ENCODE measurements around the gene ATG4B. TPM values are rescaled to one million over a fixed set of nuclear protein-coding genes. Genes with fewer than 3 reads are reported as not detected.

Gene ATG4B
- total and polyA plus RNA-seq, 9 of the 15 experiments (the other 6 are each of a cell fraction or from before 2014, with no cell fraction given): 5.9 to 58.8 (median 35.6) TPM

DNA sequence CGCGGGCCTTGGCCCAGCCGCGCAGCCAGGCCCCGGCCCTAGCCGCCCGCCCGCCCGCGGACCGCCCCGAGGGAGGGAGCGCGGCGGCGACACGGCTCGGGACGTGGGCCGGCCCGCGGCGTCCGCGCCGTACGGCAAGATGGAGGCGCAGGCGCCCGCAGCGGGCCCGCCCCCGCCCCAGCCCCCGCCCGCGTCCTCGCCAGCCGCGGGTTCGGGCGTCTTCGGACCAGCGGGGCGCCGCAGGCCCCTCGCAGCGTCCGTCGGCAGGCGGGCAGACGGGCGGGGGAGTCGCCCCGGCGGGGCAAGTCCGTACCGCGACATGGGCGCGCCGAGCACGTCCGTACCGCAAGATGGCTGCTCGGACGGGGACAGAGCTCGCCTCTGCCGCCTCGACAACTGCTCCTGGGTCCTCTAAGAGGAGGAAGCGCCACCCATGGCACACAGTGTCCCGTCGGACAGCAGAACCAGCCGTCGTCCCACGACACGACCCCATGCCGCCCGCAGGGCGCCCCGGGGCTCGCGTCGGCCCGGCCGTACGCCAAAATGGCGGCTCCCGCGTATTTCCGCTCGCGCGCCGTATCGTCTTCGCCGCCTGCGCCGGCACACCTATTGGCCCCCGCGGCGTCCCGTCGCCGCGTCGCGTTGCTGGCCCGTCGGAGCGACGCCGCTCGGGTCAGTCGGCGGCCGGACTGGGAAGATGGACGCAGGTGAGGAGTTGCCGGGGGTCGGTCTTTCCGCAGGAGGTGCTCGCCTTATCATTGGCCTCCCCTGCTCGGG, at the start of gene ATG4B, which contains the start of gene THAP4 (continued):
- TF ChIP-seq, protein P1, sequence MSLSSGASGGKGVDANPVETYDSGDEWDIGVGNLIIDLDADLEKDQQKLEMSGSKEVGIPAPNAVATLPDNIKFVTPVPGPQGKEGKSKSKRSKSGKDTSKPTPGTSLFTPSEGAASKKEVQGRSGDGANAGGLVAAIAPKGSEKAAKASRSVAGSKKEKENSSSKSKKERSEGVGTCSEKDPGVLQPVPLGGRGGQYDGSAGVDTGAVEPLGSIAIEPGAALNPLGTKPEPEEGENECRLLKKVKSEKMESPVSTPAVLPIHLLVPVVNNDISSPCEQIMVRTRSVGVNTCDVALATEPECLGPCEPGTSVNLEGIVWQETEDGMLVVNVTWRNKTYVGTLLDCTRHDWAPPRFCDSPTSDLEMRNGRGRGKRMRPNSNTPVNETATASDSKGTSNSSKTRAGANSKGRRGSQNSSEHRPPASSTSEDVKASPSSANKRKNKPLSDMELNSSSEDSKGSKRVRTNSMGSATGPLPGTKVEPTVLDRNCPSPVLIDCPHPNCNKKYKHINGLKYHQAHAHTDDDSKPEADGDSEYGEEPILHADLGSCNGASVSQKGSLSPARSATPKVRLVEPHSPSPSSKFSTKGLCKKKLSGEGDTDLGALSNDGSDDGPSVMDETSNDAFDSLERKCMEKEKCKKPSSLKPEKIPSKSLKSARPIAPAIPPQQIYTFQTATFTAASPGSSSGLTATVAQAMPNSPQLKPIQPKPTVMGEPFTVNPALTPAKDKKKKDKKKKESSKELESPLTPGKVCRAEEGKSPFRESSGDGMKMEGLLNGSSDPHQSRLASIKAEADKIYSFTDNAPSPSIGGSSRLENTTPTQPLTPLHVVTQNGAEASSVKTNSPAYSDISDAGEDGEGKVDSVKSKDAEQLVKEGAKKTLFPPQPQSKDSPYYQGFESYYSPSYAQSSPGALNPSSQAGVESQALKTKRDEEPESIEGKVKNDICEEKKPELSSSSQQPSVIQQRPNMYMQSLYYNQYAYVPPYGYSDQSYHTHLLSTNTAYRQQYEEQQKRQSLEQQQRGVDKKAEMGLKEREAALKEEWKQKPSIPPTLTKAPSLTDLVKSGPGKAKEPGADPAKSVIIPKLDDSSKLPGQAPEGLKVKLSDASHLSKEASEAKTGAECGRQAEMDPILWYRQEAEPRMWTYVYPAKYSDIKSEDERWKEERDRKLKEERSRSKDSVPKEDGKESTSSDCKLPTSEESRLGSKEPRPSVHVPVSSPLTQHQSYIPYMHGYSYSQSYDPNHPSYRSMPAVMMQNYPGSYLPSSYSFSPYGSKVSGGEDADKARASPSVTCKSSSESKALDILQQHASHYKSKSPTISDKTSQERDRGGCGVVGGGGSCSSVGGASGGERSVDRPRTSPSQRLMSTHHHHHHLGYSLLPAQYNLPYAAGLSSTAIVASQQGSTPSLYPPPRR (CRISPR knock-in tag; IDR thresholded peaks at IDR 0.05; ENCODE audit: borderline replicate concordance): no peak
- no peak for TF ChIP-seq CBX2 (IDR thresholded peaks at IDR 0.05; ENCODE audit: insufficient read depth, low read length, poor library complexity, severe bottlenecking)
- TF ChIP-seq TBP (optimal IDR thresholded peaks at IDR 0.05; ENCODE audit: low read depth, low read length): peak; percentile 62
- 0 out of 2 replicates have a peak, but pooled peaks have one; percentile 18 for TF ChIP-seq MYBL2 (IDR thresholded peaks at IDR 0.05; ENCODE audit: low read depth)
- TF ChIP-seq MYBL2 (CRISPR knock-in tag; IDR thresholded peaks at IDR 0.05; ENCODE audit: borderline replicate concordance): no peak
- TF ChIP-seq, protein P2, sequence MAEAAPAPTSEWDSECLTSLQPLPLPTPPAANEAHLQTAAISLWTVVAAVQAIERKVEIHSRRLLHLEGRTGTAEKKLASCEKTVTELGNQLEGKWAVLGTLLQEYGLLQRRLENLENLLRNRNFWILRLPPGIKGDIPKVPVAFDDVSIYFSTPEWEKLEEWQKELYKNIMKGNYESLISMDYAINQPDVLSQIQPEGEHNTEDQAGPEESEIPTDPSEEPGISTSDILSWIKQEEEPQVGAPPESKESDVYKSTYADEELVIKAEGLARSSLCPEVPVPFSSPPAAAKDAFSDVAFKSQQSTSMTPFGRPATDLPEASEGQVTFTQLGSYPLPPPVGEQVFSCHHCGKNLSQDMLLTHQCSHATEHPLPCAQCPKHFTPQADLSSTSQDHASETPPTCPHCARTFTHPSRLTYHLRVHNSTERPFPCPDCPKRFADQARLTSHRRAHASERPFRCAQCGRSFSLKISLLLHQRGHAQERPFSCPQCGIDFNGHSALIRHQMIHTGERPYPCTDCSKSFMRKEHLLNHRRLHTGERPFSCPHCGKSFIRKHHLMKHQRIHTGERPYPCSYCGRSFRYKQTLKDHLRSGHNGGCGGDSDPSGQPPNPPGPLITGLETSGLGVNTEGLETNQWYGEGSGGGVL (CRISPR knock-in tag; IDR thresholded peaks at IDR 0.05): no peak
- TF ChIP-seq TEAD4 (IDR thresholded peaks at IDR 0.05; ENCODE audit: low read length): no peak
- TF ChIP-seq TEAD4 (CRISPR knock-in tag; IDR thresholded peaks at IDR 0.05; ENCODE audit: borderline replicate concordance): no peak
- no peak for TF ChIP-seq NFXL1 (CRISPR knock-in tag; IDR thresholded peaks at IDR 0.05)
- no peak for TF ChIP-seq GABPB2 (CRISPR knock-in tag; conservative IDR thresholded peaks at IDR 0.05)
- no peak for TF ChIP-seq ZNF583 (CRISPR knock-in tag; IDR thresholded peaks at IDR 0.05)
- TF ChIP-seq SRSF1 (IDR thresholded peaks at IDR 0.05; ENCODE audit: low read depth, low read length): no peak
- peak; percentile 92 for TF ChIP-seq POLR2G (IDR thresholded peaks at IDR 0.05; ENCODE audit: low read depth, low read length)
- peak in 1 of 2 experiments; percentile 17; a peak in 1 of 4 replicates for TF ChIP-seq TEAD1 (CRISPR knock-in tag; IDR thresholded peaks at IDR 0.05)
- TF ChIP-seq ZNF274 (IDR thresholded peaks at IDR 0.05; ENCODE audit: borderline replicate concordance, low read depth, low read length): no peak
- TF ChIP-seq, protein P3, sequence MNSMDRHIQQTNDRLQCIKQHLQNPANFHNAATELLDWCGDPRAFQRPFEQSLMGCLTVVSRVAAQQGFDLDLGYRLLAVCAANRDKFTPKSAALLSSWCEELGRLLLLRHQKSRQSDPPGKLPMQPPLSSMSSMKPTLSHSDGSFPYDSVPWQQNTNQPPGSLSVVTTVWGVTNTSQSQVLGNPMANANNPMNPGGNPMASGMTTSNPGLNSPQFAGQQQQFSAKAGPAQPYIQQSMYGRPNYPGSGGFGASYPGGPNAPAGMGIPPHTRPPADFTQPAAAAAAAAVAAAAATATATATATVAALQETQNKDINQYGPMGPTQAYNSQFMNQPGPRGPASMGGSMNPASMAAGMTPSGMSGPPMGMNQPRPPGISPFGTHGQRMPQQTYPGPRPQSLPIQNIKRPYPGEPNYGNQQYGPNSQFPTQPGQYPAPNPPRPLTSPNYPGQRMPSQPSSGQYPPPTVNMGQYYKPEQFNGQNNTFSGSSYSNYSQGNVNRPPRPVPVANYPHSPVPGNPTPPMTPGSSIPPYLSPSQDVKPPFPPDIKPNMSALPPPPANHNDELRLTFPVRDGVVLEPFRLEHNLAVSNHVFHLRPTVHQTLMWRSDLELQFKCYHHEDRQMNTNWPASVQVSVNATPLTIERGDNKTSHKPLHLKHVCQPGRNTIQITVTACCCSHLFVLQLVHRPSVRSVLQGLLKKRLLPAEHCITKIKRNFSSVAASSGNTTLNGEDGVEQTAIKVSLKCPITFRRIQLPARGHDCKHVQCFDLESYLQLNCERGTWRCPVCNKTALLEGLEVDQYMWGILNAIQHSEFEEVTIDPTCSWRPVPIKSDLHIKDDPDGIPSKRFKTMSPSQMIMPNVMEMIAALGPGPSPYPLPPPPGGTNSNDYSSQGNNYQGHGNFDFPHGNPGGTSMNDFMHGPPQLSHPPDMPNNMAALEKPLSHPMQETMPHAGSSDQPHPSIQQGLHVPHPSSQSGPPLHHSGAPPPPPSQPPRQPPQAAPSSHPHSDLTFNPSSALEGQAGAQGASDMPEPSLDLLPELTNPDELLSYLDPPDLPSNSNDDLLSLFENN (IDR thresholded peaks at IDR 0.05; ENCODE audit: low read depth in 2 of 2, low read length in 2 of 2): no peak
